ENCODE results near the gene ZNF574.

DNA sequence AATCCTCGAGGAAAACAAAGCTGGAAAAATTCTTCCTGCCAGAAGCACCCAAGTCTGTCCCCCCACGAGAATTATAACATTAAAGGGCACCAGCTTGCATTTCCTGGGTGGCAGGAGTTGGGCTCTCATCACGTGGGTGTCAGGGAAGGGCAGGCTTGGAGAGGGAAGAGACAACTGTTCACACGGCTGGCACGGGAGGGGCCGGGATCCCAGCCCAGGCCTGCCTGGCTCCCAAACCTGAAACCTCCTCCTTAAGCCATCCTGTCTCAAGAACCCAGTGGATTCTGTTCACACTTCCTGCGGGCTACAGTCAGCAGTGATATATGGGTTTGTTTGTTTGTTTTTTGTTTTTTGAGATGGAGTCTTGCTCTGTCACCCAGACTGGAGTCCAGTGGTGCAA is 18.1 kb upstream of the ZNF574 start:
- TF ChIP-seq, protein P1, sequence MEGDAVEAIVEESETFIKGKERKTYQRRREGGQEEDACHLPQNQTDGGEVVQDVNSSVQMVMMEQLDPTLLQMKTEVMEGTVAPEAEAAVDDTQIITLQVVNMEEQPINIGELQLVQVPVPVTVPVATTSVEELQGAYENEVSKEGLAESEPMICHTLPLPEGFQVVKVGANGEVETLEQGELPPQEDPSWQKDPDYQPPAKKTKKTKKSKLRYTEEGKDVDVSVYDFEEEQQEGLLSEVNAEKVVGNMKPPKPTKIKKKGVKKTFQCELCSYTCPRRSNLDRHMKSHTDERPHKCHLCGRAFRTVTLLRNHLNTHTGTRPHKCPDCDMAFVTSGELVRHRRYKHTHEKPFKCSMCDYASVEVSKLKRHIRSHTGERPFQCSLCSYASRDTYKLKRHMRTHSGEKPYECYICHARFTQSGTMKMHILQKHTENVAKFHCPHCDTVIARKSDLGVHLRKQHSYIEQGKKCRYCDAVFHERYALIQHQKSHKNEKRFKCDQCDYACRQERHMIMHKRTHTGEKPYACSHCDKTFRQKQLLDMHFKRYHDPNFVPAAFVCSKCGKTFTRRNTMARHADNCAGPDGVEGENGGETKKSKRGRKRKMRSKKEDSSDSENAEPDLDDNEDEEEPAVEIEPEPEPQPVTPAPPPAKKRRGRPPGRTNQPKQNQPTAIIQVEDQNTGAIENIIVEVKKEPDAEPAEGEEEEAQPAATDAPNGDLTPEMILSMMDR (IDR thresholded peaks at IDR 0.05) = no peak
- no peak for TF ChIP-seq POLR2A (IDR thresholded peaks at IDR 0.05)

All from ovary (tissue), 3 donors.